Measurements from ENCODE around the gene TRIM16.

DNA sequence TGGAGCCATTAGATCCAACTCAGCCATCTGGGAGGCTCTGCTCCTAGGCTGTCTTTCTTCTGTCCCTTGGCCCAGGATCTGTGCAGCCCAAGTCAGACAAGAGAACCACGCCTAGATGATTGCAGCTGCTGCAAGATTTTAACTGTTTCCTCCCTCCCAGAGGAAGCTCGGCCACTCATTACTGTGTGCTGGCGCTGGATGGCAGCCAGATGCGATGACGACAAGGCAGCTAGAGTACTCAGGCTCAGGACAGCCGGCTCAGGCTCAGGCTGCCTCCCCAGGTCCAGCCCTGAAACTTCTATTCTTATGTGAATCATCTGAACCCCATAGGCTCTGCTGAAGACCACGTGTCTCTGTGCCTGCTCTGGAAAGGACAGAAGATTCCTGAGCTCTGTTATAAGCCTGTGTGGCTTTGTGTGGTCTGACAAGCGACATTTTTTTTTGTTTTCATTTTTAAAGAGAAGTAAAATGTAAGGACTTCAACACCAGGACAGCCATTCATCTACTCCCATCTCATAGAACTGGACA lies 32.5 kb downstream of the TRIM16 start:
- TF ChIP-seq, protein P1, sequence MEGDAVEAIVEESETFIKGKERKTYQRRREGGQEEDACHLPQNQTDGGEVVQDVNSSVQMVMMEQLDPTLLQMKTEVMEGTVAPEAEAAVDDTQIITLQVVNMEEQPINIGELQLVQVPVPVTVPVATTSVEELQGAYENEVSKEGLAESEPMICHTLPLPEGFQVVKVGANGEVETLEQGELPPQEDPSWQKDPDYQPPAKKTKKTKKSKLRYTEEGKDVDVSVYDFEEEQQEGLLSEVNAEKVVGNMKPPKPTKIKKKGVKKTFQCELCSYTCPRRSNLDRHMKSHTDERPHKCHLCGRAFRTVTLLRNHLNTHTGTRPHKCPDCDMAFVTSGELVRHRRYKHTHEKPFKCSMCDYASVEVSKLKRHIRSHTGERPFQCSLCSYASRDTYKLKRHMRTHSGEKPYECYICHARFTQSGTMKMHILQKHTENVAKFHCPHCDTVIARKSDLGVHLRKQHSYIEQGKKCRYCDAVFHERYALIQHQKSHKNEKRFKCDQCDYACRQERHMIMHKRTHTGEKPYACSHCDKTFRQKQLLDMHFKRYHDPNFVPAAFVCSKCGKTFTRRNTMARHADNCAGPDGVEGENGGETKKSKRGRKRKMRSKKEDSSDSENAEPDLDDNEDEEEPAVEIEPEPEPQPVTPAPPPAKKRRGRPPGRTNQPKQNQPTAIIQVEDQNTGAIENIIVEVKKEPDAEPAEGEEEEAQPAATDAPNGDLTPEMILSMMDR (IDR thresholded peaks at IDR 0.05; ENCODE audit: low read length) = no peak
- no peak for TF ChIP-seq EZH2phosphoT487 (IDR thresholded peaks at IDR 0.05; ENCODE audit: low read length)
- TF ChIP-seq EZH2 (optimal IDR thresholded peaks at IDR 0.05; ENCODE audit: low read depth, low read length) = no peak
